Esophagus (tissue), 2 donors: Measurements from ENCODE around the gene MRPL47. TPM values are rescaled to one million over a fixed set of nuclear protein-coding genes. Genes with fewer than 3 reads are reported as not detected.

Experiments
- H3K27ac ChIP-seq, 2 donors: one replicate each; pipeline ENCODE4 v1.5.1; 2013; ENCODE audit warnings: low read depth in 2 of 2, mild to moderate bottlenecking in 2 of 2, inconsistent platforms in 1 of 2, low read length in 1 of 2, moderate library complexity in 1 of 2
- H3K27me3 ChIP-seq, 2 donors: one replicate each; pipeline ENCODE4 v1.6.1; 2013; ENCODE audit warnings: low read length in 2 of 2, control low read depth in 1 of 2, mild to moderate bottlenecking in 1 of 2; ENCODE audit not compliant: insufficient read depth in 2 of 2, control insufficient read depth in 1 of 2
- H3K36me3 ChIP-seq, 2 donors: one replicate each; pipeline ENCODE4 v1.6.1; 2013; ENCODE audit warnings: low read length in 1 of 2; ENCODE audit not compliant: control insufficient read depth in 2 of 2, insufficient read depth in 2 of 2
- H3K4me1 ChIP-seq, 2 donors: one replicate each; pipeline ENCODE4 v1.6.1; 2013; ENCODE audit warnings: low read length in 1 of 2; ENCODE audit not compliant: control insufficient read depth in 2 of 2, insufficient read depth in 2 of 2
- H3K4me3 ChIP-seq, 2 donors: one replicate each; pipeline ENCODE4 v1.5.1; 2013; ENCODE audit warnings: low read length in 2 of 2, mild to moderate bottlenecking in 2 of 2, low read depth in 1 of 2, moderate library complexity in 1 of 2
- H3K9me3 ChIP-seq, 2 donors: one replicate each; pipeline ENCODE4 v1.6.1; 2013; ENCODE audit warnings: mild to moderate bottlenecking in 2 of 2, low read depth in 1 of 2, low read length in 1 of 2, moderate library complexity in 1 of 2; ENCODE audit not compliant: control insufficient read depth in 2 of 2, insufficient read depth in 1 of 2
- WGBS, 2 donors: extraction: QIAGEN DNeasy Blood & Tissue Kit; methylation state at CpG; one replicate each; pipeline ENCODE4 v1.1.7; 2013; 5-methylcytosine and 5-hydroxymethylcytosine counted together
- polyA plus RNA-seq, 2 donors: library from polyadenylated mRNA; stranded (reverse); fragments of 200-250 nt; gene quantifications; one replicate each; pipeline ENCODE4 v1.2.3, GENCODE V29; 2013
- donor health status: healthy with polysubstance abuse.
- donor health status: Bipolar disorder and iron deficiency.

The MRPL47 gene
- polyA plus RNA-seq, 2 donors = 38.1 to 45.4 TPM

GRCh38 chr3:179630753-179631451, 26.5 kb upstream of the MRPL47 start:
- Histone ChIP-seq H3K4me1 (no peaks in the 10 kb centered on the region), H3K27ac (no peak overlapping the region), H3K4me3 (no peak overlapping the region), H3K36me3 (no peaks in the 10 kb centered on the region), H3K27me3 (no peaks in the 10 kb centered on the region), H3K9me3 (no peaks in the 10 kb centered on the region)
- 78 to 79% methylated on average over 3 of the region's 3 CpGs for WGBS, 2 donors

- Histone ChIP-seq H3K27ac (no peak overlapping the region), H3K4me3 (no peak overlapping the region), H3K36me3 (peaks cover 0 to 3% of the 10 kb centered on the region in 2 donors), H3K9me3 (no peaks in the 10 kb centered on the region), H3K4me1 (no peaks in the 10 kb centered on the region), H3K27me3 (no peaks in the 10 kb centered on the region)
- WGBS, 2 donors = 89 to 98% methylated on average over 3 of the region's 3 CpGs
Measured at GRCh38 chr3:179624451-179624850, 20.0 kb upstream of the MRPL47 start.

- Histone ChIP-seq H3K4me1 (no peaks in the 10 kb centered on the region), H3K4me3 (no peak overlapping the region), H3K27me3 (no peaks in the 10 kb centered on the region), H3K36me3 (peaks cover 2 to 5% of the 10 kb centered on the region in 2 donors), H3K27ac (no peak overlapping the region), H3K9me3 (no peaks in the 10 kb centered on the region)
- WGBS, 2 donors = 93 to 97% methylated on average over 2 of the region's 2 CpGs
Measured at GRCh38 chr3:179622023-179622422, 17.6 kb upstream of the MRPL47 start.

GRCh38 chr3:179615458-179616173, 11.2 kb upstream of the MRPL47 start:
- H3K9me3 ChIP-seq = no peaks in the 10 kb centered on the region
- WGBS, 2 donors = 83 to 84% methylated on average over 4 of the region's 4 CpGs
- H3K4me3 ChIP-seq = no peak overlapping the region
- H3K4me1 ChIP-seq = no peaks in the 10 kb centered on the region
- H3K27ac ChIP-seq = no peak overlapping the region
- H3K36me3 ChIP-seq = peaks cover 2 to 3% of the 10 kb centered on the region in 2 donors
- no peaks in the 10 kb centered on the region for H3K27me3 ChIP-seq

GRCh38 chr3:179613807-179614206, 9.4 kb upstream of the MRPL47 start:
- no peak overlapping the region for H3K4me3 ChIP-seq
- H3K4me1 ChIP-seq = no peaks in the 10 kb centered on the region
- 68 to 73% methylated on average over 2 of the region's 2 CpGs for WGBS, 2 donors
- H3K9me3 ChIP-seq = no peaks in the 10 kb centered on the region
- H3K36me3 ChIP-seq = peaks cover 2 to 3% of the 10 kb centered on the region in 2 donors
- no peaks in the 10 kb centered on the region for H3K27me3 ChIP-seq
- no peak overlapping the region for H3K27ac ChIP-seq

GRCh38 chr3:179610066-179610465, 5.6 kb upstream of the MRPL47 start:
- H3K27me3 ChIP-seq = no peaks in the 10 kb centered on the region
- no peaks in the 10 kb centered on the region for H3K36me3 ChIP-seq
- H3K4me3 ChIP-seq = no peak overlapping the region
- no peak overlapping the region for H3K27ac ChIP-seq
- WGBS, 2 donors = 96 to 98% methylated on average over 4 of the region's 4 CpGs
- no peaks in the 10 kb centered on the region for H3K9me3 ChIP-seq
- peaks cover 0 to 3% of the 10 kb centered on the region in 2 donors for H3K4me1 ChIP-seq

GRCh38 chr3:179608931-179609720, 4.7 kb upstream of the MRPL47 start:
- Histone ChIP-seq H3K27me3 (no peaks in the 10 kb centered on the region), H3K9me3 (no peaks in the 10 kb centered on the region), H3K4me3 (no peak overlapping the region), H3K4me1 (peaks cover 0 to 3% of the 10 kb centered on the region in 2 donors), H3K27ac (peak overlapping the region in 1 of 2 donors; percentile 15), H3K36me3 (no peaks in the 10 kb centered on the region)
- 67 to 72% methylated on average over 6 of the region's 6 CpGs for WGBS, 2 donors

- Histone ChIP-seq H3K4me1 (peaks cover 0 to 3% of the 10 kb centered on the region in 2 donors), H3K36me3 (no peaks in the 10 kb centered on the region), H3K27ac (no peak overlapping the region), H3K4me3 (no peak overlapping the region), H3K9me3 (no peaks in the 10 kb centered on the region), H3K27me3 (no peaks in the 10 kb centered on the region)
- 85 to 91% methylated on average over 4 of the region's 4 CpGs for WGBS, 2 donors
Measured at GRCh38 chr3:179606534-179607085, 2.2 kb upstream of the MRPL47 start.

- H3K27me3 ChIP-seq = no peaks in the 10 kb centered on the region
- whole genome bisulfite sequencing, 2 donors = 0 to 1% methylated on average over 3 of the region's 3 CpGs
- H3K27ac ChIP-seq = peak overlapping the region; percentile 84 to 96
Measured at GRCh38 chr3:179603831-179604230, 607 bp downstream of the MRPL47 start.

More at GRCh38 chr3:179603831-179604230, 607 bp downstream of the MRPL47 start:
- peaks cover 0 to 3% of the 10 kb centered on the region in 2 donors for H3K4me1 ChIP-seq
- H3K36me3 ChIP-seq = peaks cover 3 to 5% of the 10 kb centered on the region in 2 donors
- peak overlapping the region; percentile 88 to 96 for H3K4me3 ChIP-seq
- H3K9me3 ChIP-seq = no peaks in the 10 kb centered on the region
